ENCODE data around the gene ACSF2.

- no peak for TF ChIP-seq CTCF (IDR thresholded peaks at IDR 0.05; ENCODE audit: insufficient read depth, low read length, poor library complexity, severe bottlenecking)
- no peak for TF ChIP-seq EZH2phosphoT487 (conservative IDR thresholded peaks at IDR 0.05; ENCODE audit: low read length)
Measured at GRCh38 chr17:50518384-50519023, 92.5 kb downstream of the ACSF2 start.

All from SU-DHL-6 (cell line).